ENCODE data around the gene ADAMTSL1. TPM values are rescaled to one million over a fixed set of nuclear protein-coding genes. Genes with fewer than 3 reads are reported as not detected.

Gene ADAMTSL1
- polyA plus RNA-seq, 1 experiment = 17.2 TPM

- no peak for TF ChIP-seq CTCF (IDR thresholded peaks at IDR 0.05; ENCODE audit: insufficient read depth, low read depth, low read length)
- CTCF ChIA-PET = interaction anchor here (1.4 kb wide), 1 partner anchor 10 kb away, joined by 3 read pairs; no protein-coding TSS in a partner anchor
- POLR2A ChIA-PET = no interaction called here
- Histone ChIP-seq H3K36me3 (ENCODE audit: control insufficient read depth, insufficient read depth, low read length) (no peaks in the 10 kb centered on the region), H3K4me3 (ENCODE audit: low read depth, low read length) (no peak overlapping the region), H3K27me3 (ENCODE audit: control insufficient read depth, insufficient read depth, low read length) (no peaks in the 10 kb centered on the region)
- no peak for DNase-seq (ENCODE audit: low read depth)
Measured at GRCh38 chr9:18893491-18893890, 419.5 kb downstream of the ADAMTSL1 start.

GRCh38 chr9:18896004-18896403 is 422.1 kb downstream of the ADAMTSL1 start:
- no peak for DNase-seq (ENCODE audit: low read depth)
- POLR2A ChIA-PET = no interaction called here
- Histone ChIP-seq H3K27me3 (ENCODE audit: control insufficient read depth, insufficient read depth, low read length) (no peaks in the 10 kb centered on the region), H3K36me3 (ENCODE audit: control insufficient read depth, insufficient read depth, low read length) (no peaks in the 10 kb centered on the region), H3K4me3 (ENCODE audit: low read depth, low read length) (no peak overlapping the region)
- CTCF ChIA-PET = no interaction called here
- no peak for TF ChIP-seq CTCF (IDR thresholded peaks at IDR 0.05; ENCODE audit: insufficient read depth, low read depth, low read length)

- no peaks in the 10 kb centered on the region for H3K27me3 ChIP-seq (ENCODE audit: control insufficient read depth, insufficient read depth, low read length)
- no peak for TF ChIP-seq CTCF (IDR thresholded peaks at IDR 0.05; ENCODE audit: insufficient read depth, low read depth, low read length)
- DNase-seq (ENCODE audit: low read depth) = no peak
- H3K36me3 ChIP-seq (ENCODE audit: control insufficient read depth, insufficient read depth, low read length) = no peaks in the 10 kb centered on the region
- no peak overlapping the region for H3K4me3 ChIP-seq (ENCODE audit: low read depth, low read length)
- POLR2A ChIA-PET = no interaction called here
- CTCF ChIA-PET = interaction anchor here (1.0 kb wide), 1 partner anchor 8 kb away, joined by 3 read pairs; no protein-coding TSS in a partner anchor
Measured at GRCh38 chr9:18896531-18897179, 422.7 kb downstream of the ADAMTSL1 start.

GRCh38 chr9:18903450-18903849 is 429.5 kb downstream of the ADAMTSL1 start:
- Histone ChIP-seq H3K27me3 (ENCODE audit: control insufficient read depth, insufficient read depth, low read length) (no peaks in the 10 kb centered on the region), H3K36me3 (ENCODE audit: control insufficient read depth, insufficient read depth, low read length) (no peaks in the 10 kb centered on the region), H3K4me3 (ENCODE audit: low read depth, low read length) (no peak overlapping the region)
- ChIA-PET POLR2A (no interaction called here), CTCF (no interaction called here)
- TF ChIP-seq CTCF (IDR thresholded peaks at IDR 0.05; ENCODE audit: insufficient read depth, low read depth, low read length) = no peak
- DNase-seq (ENCODE audit: low read depth) = no peak

- POLR2A ChIA-PET = no interaction called here
Measured at GRCh38 chr9:18905028-18905882, 431.3 kb downstream of the ADAMTSL1 start.

More at GRCh38 chr9:18905028-18905882, 431.3 kb downstream of the ADAMTSL1 start:
- no peaks in the 10 kb centered on the region; the same call in 1 of the 2 replicates for H3K36me3 ChIP-seq (ENCODE audit: control insufficient read depth, insufficient read depth, low read length)
- no peak overlapping the region for H3K4me3 ChIP-seq (ENCODE audit: low read depth, low read length)
- H3K27me3 ChIP-seq (ENCODE audit: control insufficient read depth, insufficient read depth, low read length) = no peaks in the 10 kb centered on the region
- TF ChIP-seq CTCF (IDR thresholded peaks at IDR 0.05; ENCODE audit: insufficient read depth, low read depth, low read length) = no peak
- CTCF ChIA-PET = interaction anchor here (1.0 kb wide), 1 partner anchor 114 kb away, joined by 3 read pairs; no protein-coding TSS in a partner anchor
- DNase-seq (ENCODE audit: low read depth) = no peak
